Heart left ventricle (tissue), 16 donors: Measurements from ENCODE around the gene ACOXL. TPM values are rescaled to one million over a fixed set of nuclear protein-coding genes. Genes with fewer than 3 reads are reported as not detected.

ENCODE experiments used
- ATAC-seq, 4 donors: fragments of 200-7000 bp; cut with Tn5 transposase; one replicate each; pipeline ENCODE4 v1.9.1; 2020 to 2022; ENCODE audit warnings: moderate library complexity in 4 of 4, mild to moderate bottlenecking in 3 of 4, moderate number of reproducible peaks in 1 of 4
- DNase-seq, 5 donors: peaks; one replicate each; pipeline ENCODE4 v3.0.0-alpha.2; 2020
- H3K27ac ChIP-seq, 12 donors: fragments of 200-600 bp; sonication (generic) in 4 of 12; one replicate each; pipeline versions ENCODE4 v1.5.0 to v1.8.0; 2016 to 2022; ENCODE audit warnings: mild to moderate bottlenecking in 2 of 12
- H3K27me3 ChIP-seq, 9 donors: fragments of 200-600 bp; sonication (generic) in 2 of 9; one replicate each; pipeline versions ENCODE4 v1.5.1 to v1.8.0; 2016 to 2022; ENCODE audit warnings: mild to moderate bottlenecking in 3 of 9
- H3K36me3 ChIP-seq, 9 donors: fragments of 200-600 bp; sonication (generic) in 2 of 9; one replicate each; pipeline versions ENCODE4 v1.5.0 to v1.8.0; 2018 to 2022; ENCODE audit warnings: mild to moderate bottlenecking in 2 of 9
- H3K4me1 ChIP-seq, 12 donors: fragments of 200-600 bp; sonication (generic) in 4 of 12; one replicate each; pipeline versions ENCODE4 v1.5.0 to v1.8.0; 2016 to 2022; ENCODE audit warnings: mild to moderate bottlenecking in 3 of 12
- H3K4me3 ChIP-seq, 12 donors: fragments of 200-600 bp; sonication (generic) in 4 of 12; one replicate each; pipeline versions ENCODE4 v1.5.0 to v1.8.0; 2017 to 2022; ENCODE audit warnings: mild to moderate bottlenecking in 9 of 12, moderate library complexity in 4 of 12
- H3K9me3 ChIP-seq, 12 donors: fragments of 200-600 bp; sonication (generic) in 4 of 12; one replicate each; pipeline versions ENCODE4 v1.5.0 to v1.8.0; 2016 to 2022; ENCODE audit warnings: mild to moderate bottlenecking in 1 of 12
- CTCF ChIP-seq, 12 donors: fragments of 200-600 bp; sonication (generic) in 4 of 12; IDR thresholded peaks; one replicate each; pipeline versions ENCODE4 v1.5.0 to v1.8.0; 2018 to 2022; ENCODE audit warnings: antibody characterized with exemption in 12 of 12, mild to moderate bottlenecking in 5 of 12
- POLR2A ChIP-seq, 2 donors: fragments of 450-650 bp; IDR thresholded peaks; one replicate each; pipeline ENCODE4 v1.6.1; 2017; ENCODE audit warnings: antibody characterized with exemption in 2 of 2, mild to moderate bottlenecking in 2 of 2, moderate library complexity in 2 of 2
- WGBS, 4 donors: extraction: QIAGEN DNeasy Blood & Tissue Kit in 2 of 4; methylation state at CpG; one replicate each; pipeline versions ENCODE4 v1.1.5 to v1.1.7; 2013 to 2018; 5-methylcytosine and 5-hydroxymethylcytosine counted together
- intact Hi-C, 10 donors: fragments of 100-400 bp; cut with DNase I; formaldehyde crosslinking; loops; one replicate each; pipeline versions ENCODE4 v1.11.1 to v1.14.2; 2022
- polyA plus RNA-seq, 2 donors: library from polyadenylated mRNA; stranded (reverse); fragments of 200-250 nt; gene quantifications; one replicate each; pipeline ENCODE4 v1.2.3, GENCODE V29; 2013
- total RNA-seq, 9 donors: library from RNA; depleted of rRNA in 2 of 9; stranded (reverse); fragments of >200 nt in 2 of 9; fragmentation: NEBNext Ultra II Directional in 3 of 9; extraction: Animal tissue kit (Norgen Biotek cat#: 25700) in 3 of 9; gene quantifications; one replicate each; pipeline versions ENCODE4 v1.1.0 to v1.2.4, GENCODE V29; 2016 to 2023
- donor health status: ischemic (EF 13 %, LVEDD 7.1; RV severe dilation, severe dysfunction).
- donor health status: healthy with polysubstance abuse.
- donor health status: DM: no; HTN: yes; CAD: no.
- donor health status: DM: no; HTN: no; CAD: no.
- donor health status: ischemic (EF 25% LVEDD 6.9; RV normal size, moderate dysfunction).
- donor health status: ischemic (EF 25% LVEDD 5.7; RV mildly dilated, moderate dysfunction).
- donor health status: healthy.
- donor health status: DM: yes; HTN: yes; CAD: no.
- donor health status: ischemic (EF 35%, LVEDD 5.7; RV mildly dilated, moderate dysfunction).
- donor health status: nonischemic (EF 11% LVEDD 7.7; RV severe dilation, severe dysfunction).
- donor health status: DM: yes; HTN: yes; CAD: no.
- donor health status: PGD.
- donor health status: ischemic (EF 29% LVEDD 5.4; RV normal size, mild dysfunction).
- donor health status: nonischemic (EF 23%, LVEDD 6.1; RV moderate dilation, normal function).

Gene ACOXL
- total and polyA plus RNA-seq, 11 donors, result 0.25 TPM; not detected in 10

- WGBS, 4 donors, result 88 to 95% (median 91%) methylated on average over 3 of the region's 3 CpGs
- Histone ChIP-seq H3K9me3 (peaks cover 0 to 3% (median 0%) of the 10 kb centered on the region in 12 donors), H3K27me3 (no peaks in the 10 kb centered on the region), H3K4me3 (no peak overlapping the region), H3K27ac (no peak overlapping the region), H3K4me1 (no peaks in the 10 kb centered on the region), H3K36me3 (no peaks in the 10 kb centered on the region)
- intact Hi-C loops, result no loop called here
- ATAC-seq (no peak), DNase-seq (no peak)
- TF ChIP-seq POLR2A (IDR thresholded peaks at IDR 0.05), result no peak
- TF ChIP-seq CTCF (IDR thresholded peaks at IDR 0.05), result no peak
Measured at GRCh38 chr2:111005307-111005706, 272.9 kb downstream of the ACOXL start.

- Histone ChIP-seq H3K27me3 (no peaks in the 10 kb centered on the region), H3K9me3 (peaks cover 0 to 8% (median 0%) of the 10 kb centered on the region in 12 donors), H3K36me3 (no peaks in the 10 kb centered on the region), H3K27ac (no peak overlapping the region), H3K4me3 (no peak overlapping the region), H3K4me1 (no peaks in the 10 kb centered on the region)
- ATAC-seq (no peak), DNase-seq (no peak)
- TF ChIP-seq CTCF (IDR thresholded peaks at IDR 0.05), result no peak
- WGBS, 4 donors, result 75 to 87% (median 81%) methylated on average over 4 of the region's 4 CpGs
- intact Hi-C loops, result no loop called here
Measured at GRCh38 chr2:111005821-111006220, 273.4 kb downstream of the ACOXL start.

- Histone ChIP-seq H3K9me3 (peaks cover 0 to 29% (median 2%) of the 10 kb centered on the region in 12 donors), H3K4me1 (no peaks in the 10 kb centered on the region), H3K27ac (no peak overlapping the region), H3K27me3 (no peaks in the 10 kb centered on the region), H3K4me3 (no peak overlapping the region), H3K36me3 (no peaks in the 10 kb centered on the region)
- ATAC-seq, result no peak
- DNase-seq, result no peak
- no peak for TF ChIP-seq CTCF (IDR thresholded peaks at IDR 0.05)
- no peak for TF ChIP-seq POLR2A (IDR thresholded peaks at IDR 0.05)
- intact Hi-C loops, result no loop called here
- WGBS, 4 donors, result 85 to 94% (median 91%) methylated on average over 7 of the region's 7 CpGs
Measured at GRCh38 chr2:111007757-111008688, 275.6 kb downstream of the ACOXL start.

GRCh38 chr2:111011218-111011617, 278.8 kb downstream of the ACOXL start:
- TF ChIP-seq POLR2A (IDR thresholded peaks at IDR 0.05), result no peak
- TF ChIP-seq CTCF (IDR thresholded peaks at IDR 0.05), result no peak
- intact Hi-C loops, result no loop called here
- H3K27me3 ChIP-seq, result no peaks in the 10 kb centered on the region

More at GRCh38 chr2:111011218-111011617, 278.8 kb downstream of the ACOXL start:
- DNase-seq (no peak), ATAC-seq (no peak)
- no peak overlapping the region for H3K27ac ChIP-seq
- peaks cover 0 to 44% (median 5%) of the 10 kb centered on the region in 12 donors for H3K9me3 ChIP-seq
- no peak overlapping the region for H3K4me3 ChIP-seq
- H3K36me3 ChIP-seq, result no peaks in the 10 kb centered on the region
- no peaks in the 10 kb centered on the region for H3K4me1 ChIP-seq
